MM.1S (cell line): Measurements from ENCODE around the gene TNRC18.

ENCODE experiments used
- DNase-seq: peaks from one replicate; pipeline ENCODE4 v3.0.0-alpha.2; 2015
- H2AFZ ChIP-seq: fragments of 300-600 bp; sonication (generic); 2 replicates; pipeline ENCODE4 v1.6.0; 2016; ENCODE audit warnings: antibody characterized with exemption, low read length
- H3F3A ChIP-seq: fragments of 300-600 bp; sonication (generic); 2 replicates; pipeline ENCODE4 v1.6.1; 2016; ENCODE audit warnings: mild to moderate bottlenecking, antibody characterized with exemption, low read length, moderate library complexity, mixed read lengths; ENCODE audit not compliant: insufficient read depth
- H3K27ac ChIP-seq: fragments of 300-600 bp; sonication (generic); 2 replicates; pipeline ENCODE4 v1.5.1; 2016; ENCODE audit warnings: mild to moderate bottlenecking, low read length
- H3K27me3 ChIP-seq: fragments of 300-600 bp; sonication (generic); replicated peaks from 2 replicates; pipeline ENCODE4 v1.6.0; 2016; ENCODE audit warnings: low read length; ENCODE audit not compliant: insufficient read depth
- H3K36me3 ChIP-seq: fragments of 300-600 bp; sonication (generic); replicated peaks from 2 replicates; pipeline ENCODE4 v1.6.1; 2016; ENCODE audit warnings: mild to moderate bottlenecking, low read length, mixed read lengths; ENCODE audit not compliant: insufficient read depth
- H3K4me1 ChIP-seq: fragments of 300-600 bp; sonication (generic); 2 replicates; pipeline ENCODE4 v1.6.1; 2016; ENCODE audit warnings: low read length, mixed read lengths
- H3K4me2 ChIP-seq: fragments of 300-600 bp; sonication (generic); 2 replicates; pipeline ENCODE4 v1.6.0; 2016; ENCODE audit warnings: low read depth, low read length
- H3K4me3 ChIP-seq: fragments of 300-600 bp; sonication (generic); 2 replicates; pipeline ENCODE4 v1.5.1; 2016; ENCODE audit warnings: low read length, mixed read lengths
- H3K79me2 ChIP-seq: fragments of 300-600 bp; sonication (generic); 2 replicates; pipeline ENCODE4 v1.6.1; 2016; ENCODE audit warnings: mixed run types, low read length, mixed read lengths
- H3K9ac ChIP-seq: fragments of 300-600 bp; sonication (generic); 2 replicates; pipeline ENCODE4 v1.6.1; 2016; ENCODE audit warnings: low read length, mixed read lengths
- H3K9me2 ChIP-seq: fragments of 300-600 bp; sonication (generic); replicated peaks from 2 replicates; pipeline ENCODE4 v1.6.1; 2016; ENCODE audit warnings: mild to moderate bottlenecking, low read length, mixed read lengths; ENCODE audit not compliant: insufficient read depth
- H3K9me3 ChIP-seq: fragments of 300-600 bp; sonication (generic); replicated peaks from 2 replicates; pipeline ENCODE4 v1.6.1; 2016; ENCODE audit warnings: mild to moderate bottlenecking, low read length, mixed read lengths; ENCODE audit not compliant: insufficient read depth
- H4K20me1 ChIP-seq: fragments of 300-600 bp; sonication (generic); 2 replicates; pipeline ENCODE4 v1.6.1; 2016; ENCODE audit warnings: mild to moderate bottlenecking, low read length, moderate library complexity, mixed read lengths; ENCODE audit not compliant: insufficient read depth
- EZH2 ChIP-seq: fragments of 300-600 bp; sonication (generic); optimal IDR thresholded peaks from 2 replicates; pipeline ENCODE3; 2017; ENCODE audit warnings: low read depth, mild to moderate bottlenecking, antibody characterized with exemption, low read length, mixed read lengths
- EZH2phosphoT487 ChIP-seq: fragments of 300-600 bp; sonication (generic); IDR thresholded peaks from 2 replicates; pipeline ENCODE4 v1.6.1; 2018; ENCODE audit warnings: antibody characterized with exemption, low read length
- TF ChIP-seq, protein P1 (sequence below): fragments of 300-600 bp; sonication (generic); IDR thresholded peaks from 2 replicates; pipeline ENCODE4 v1.5.1; 2016; ENCODE audit warnings: antibody characterized with exemption, low read length, mixed read lengths

The TNRC18 gene

DNA sequence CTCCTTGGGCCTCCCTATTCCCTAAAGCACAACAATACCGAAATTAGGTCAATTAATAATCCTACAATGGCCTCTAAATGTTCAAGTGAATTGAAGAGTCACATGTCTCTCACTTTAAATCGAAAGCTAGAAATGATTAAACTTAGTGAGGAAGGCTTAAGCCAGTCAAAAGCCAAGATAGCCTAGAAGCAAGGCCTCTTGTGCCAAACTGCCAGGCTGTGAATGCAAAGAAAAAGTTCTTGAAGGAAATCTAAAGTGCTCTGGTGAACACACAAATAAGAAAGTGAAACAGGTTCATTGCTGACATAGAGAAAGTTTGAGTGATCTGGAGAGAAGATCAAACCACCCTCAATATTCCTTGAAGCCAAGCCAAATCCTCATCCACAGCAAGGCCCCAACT, 83.7 kb downstream of the TNRC18 start:
- no peak overlapping the region for H3K27ac ChIP-seq
- no peaks in the 10 kb centered on the region for H3K4me1 ChIP-seq
- H3K9me2 ChIP-seq, result no peaks in the 10 kb centered on the region
- no peaks in the 10 kb centered on the region for H3F3A ChIP-seq
- no peak for DNase-seq
- TF ChIP-seq EZH2 (no peak), EZH2phosphoT487 (no peak)
- TF ChIP-seq, protein P1, sequence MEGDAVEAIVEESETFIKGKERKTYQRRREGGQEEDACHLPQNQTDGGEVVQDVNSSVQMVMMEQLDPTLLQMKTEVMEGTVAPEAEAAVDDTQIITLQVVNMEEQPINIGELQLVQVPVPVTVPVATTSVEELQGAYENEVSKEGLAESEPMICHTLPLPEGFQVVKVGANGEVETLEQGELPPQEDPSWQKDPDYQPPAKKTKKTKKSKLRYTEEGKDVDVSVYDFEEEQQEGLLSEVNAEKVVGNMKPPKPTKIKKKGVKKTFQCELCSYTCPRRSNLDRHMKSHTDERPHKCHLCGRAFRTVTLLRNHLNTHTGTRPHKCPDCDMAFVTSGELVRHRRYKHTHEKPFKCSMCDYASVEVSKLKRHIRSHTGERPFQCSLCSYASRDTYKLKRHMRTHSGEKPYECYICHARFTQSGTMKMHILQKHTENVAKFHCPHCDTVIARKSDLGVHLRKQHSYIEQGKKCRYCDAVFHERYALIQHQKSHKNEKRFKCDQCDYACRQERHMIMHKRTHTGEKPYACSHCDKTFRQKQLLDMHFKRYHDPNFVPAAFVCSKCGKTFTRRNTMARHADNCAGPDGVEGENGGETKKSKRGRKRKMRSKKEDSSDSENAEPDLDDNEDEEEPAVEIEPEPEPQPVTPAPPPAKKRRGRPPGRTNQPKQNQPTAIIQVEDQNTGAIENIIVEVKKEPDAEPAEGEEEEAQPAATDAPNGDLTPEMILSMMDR, result no peak
- no peaks in the 10 kb centered on the region for H3K27me3 ChIP-seq
- H2AFZ ChIP-seq, result no peak overlapping the region
- H3K4me2 ChIP-seq, result no peak overlapping the region
- no peaks in the 10 kb centered on the region for H3K79me2 ChIP-seq
- peaks cover 4% of the 10 kb centered on the region for H3K36me3 ChIP-seq
- no peak overlapping the region for H3K9ac ChIP-seq
- H3K9me3 ChIP-seq, result no peaks in the 10 kb centered on the region
- no peaks in the 10 kb centered on the region for H4K20me1 ChIP-seq
- H3K4me3 ChIP-seq, result no peak overlapping the region

DNA sequence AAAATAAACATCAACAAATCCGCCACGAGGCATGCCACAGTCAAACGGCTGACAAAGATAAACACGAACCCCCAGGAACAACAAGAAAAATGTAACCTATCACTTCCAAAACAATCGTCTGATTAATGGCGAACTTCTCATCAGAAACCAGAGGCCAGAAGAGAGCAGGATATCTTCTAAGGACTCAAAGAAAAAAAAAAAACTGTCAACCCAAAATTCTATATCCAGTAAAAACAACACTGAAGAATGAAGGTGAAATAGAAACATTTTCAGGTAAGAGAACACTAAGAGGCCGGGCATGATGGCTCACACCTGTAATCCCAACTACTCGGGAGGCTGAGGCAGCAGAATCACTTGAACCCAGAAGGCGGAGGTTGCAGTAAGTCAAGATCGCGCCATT, 86.6 kb downstream of the TNRC18 start:
- H3K79me2 ChIP-seq, result no peaks in the 10 kb centered on the region

DNA sequence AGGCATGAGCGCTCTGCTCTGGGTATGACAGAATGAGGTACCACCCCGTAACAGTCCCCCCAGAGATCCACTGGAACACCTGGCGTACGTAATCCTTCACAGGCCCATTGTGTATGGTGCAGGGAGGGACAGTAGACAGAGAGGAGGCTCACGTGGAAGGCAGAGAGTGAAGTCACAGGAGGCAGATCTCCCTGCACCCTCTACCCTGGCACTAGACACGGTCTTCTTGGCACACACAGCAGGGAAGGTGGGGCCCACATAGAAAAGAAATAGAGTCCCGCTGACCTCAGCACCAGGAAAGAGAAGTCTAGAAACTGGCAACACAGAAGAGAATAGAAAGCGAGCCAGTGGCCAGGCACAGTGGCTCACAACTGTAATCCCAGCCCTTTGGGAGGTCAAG, 89.0 kb downstream of the TNRC18 start:
- peaks cover 21% of the 10 kb centered on the region for H4K20me1 ChIP-seq
- no peak overlapping the region for H3K27ac ChIP-seq
- no peaks in the 10 kb centered on the region for H3K9me2 ChIP-seq
- TF ChIP-seq EZH2phosphoT487 (no peak), EZH2 (no peak)
- TF ChIP-seq, protein P1, result no peak
- no peaks in the 10 kb centered on the region for H3K27me3 ChIP-seq
- peaks cover 8% of the 10 kb centered on the region for H3F3A ChIP-seq
- no peak overlapping the region for H3K4me3 ChIP-seq
- no peak overlapping the region for H3K9ac ChIP-seq
- H2AFZ ChIP-seq, result no peak overlapping the region
- no peaks in the 10 kb centered on the region for H3K79me2 ChIP-seq
- H3K4me2 ChIP-seq, result no peak overlapping the region
- no peak for DNase-seq
- no peaks in the 10 kb centered on the region; the same call in 1 of the 2 replicates for H3K36me3 ChIP-seq
- H3K9me3 ChIP-seq, result no peaks in the 10 kb centered on the region
- peaks cover 17% of the 10 kb centered on the region for H3K4me1 ChIP-seq

More for the DNA sequence above, 86.6 kb downstream of the TNRC18 start:
- no peak overlapping the region for H3K27ac ChIP-seq
- no peak overlapping the region for H2AFZ ChIP-seq
- no peaks in the 10 kb centered on the region for H3K9me2 ChIP-seq
- H3K4me2 ChIP-seq, result no peak overlapping the region
- no peaks in the 10 kb centered on the region; the same call in 1 of the 2 replicates for H3K36me3 ChIP-seq
- no peak overlapping the region for H3K4me3 ChIP-seq
- H3K9me3 ChIP-seq, result no peaks in the 10 kb centered on the region
- no peak overlapping the region for H3K9ac ChIP-seq
- H3K4me1 ChIP-seq, result peaks cover 4% of the 10 kb centered on the region
- H4K20me1 ChIP-seq, result peaks cover 6% of the 10 kb centered on the region
- TF ChIP-seq EZH2 (no peak), EZH2phosphoT487 (no peak)
- TF ChIP-seq, protein P1, result no peak
- no peak for DNase-seq
- no peaks in the 10 kb centered on the region for H3K27me3 ChIP-seq
- peaks cover 4% of the 10 kb centered on the region; the same call in 1 of the 2 replicates for H3F3A ChIP-seq
